OCI-LY7 (cell line): ENCODE data around the gene NPM1. TPM values are rescaled to one million over a fixed set of nuclear protein-coding genes. Genes with fewer than 3 reads are reported as not detected.
A peak's percentile ranks its signal among the peaks of the same experiment; 100 is the strongest.

Source experiments
- BruUV-seq: library from RNA; stranded (reverse); fragments of 400-500 nt; replicated peaks from 2 replicates; lab custom pipeline; 2021; lab: Mats Ljungman, UMichigan
- CTCF ChIA-PET: fragments of 300-600 bp; sonication (Branson Sonifier 250); formaldehyde crosslinking; loops from one replicate; lab custom pipeline; 2022; ENCODE audit warnings: antibody characterized with exemption; ENCODE audit not compliant: unreplicated experiment; lab: Charles Lee
- POLR2A ChIA-PET: fragments of 300-600 bp; sonication (Branson Sonifier 250); formaldehyde crosslinking; loops from one replicate; lab custom pipeline; 2022; ENCODE audit warnings: antibody characterized with exemption; lab: Charles Lee
- DNase-seq: peaks from one replicate; pipeline ENCODE4 v3.0.0-alpha.2; 2015; ENCODE audit warnings: low spot score
- H2AFZ ChIP-seq: fragments of 200-600 bp; sonication (generic), shearing (Covaris generic); 2 replicates; pipeline ENCODE4 v1.6.1; 2014; ENCODE audit warnings: mild to moderate bottlenecking, antibody characterized with exemption, low read length, moderate library complexity
- H3K27ac ChIP-seq: fragments of 200-600 bp; sonication (generic); 2 replicates; pipeline ENCODE4 v1.5.1; 2014; ENCODE audit warnings: mixed run types, low read depth, mild to moderate bottlenecking, moderate library complexity, low read length, inconsistent platforms; ENCODE audit not compliant: poor library complexity, severe bottlenecking
- H3K36me3 ChIP-seq: fragments of 200-600 bp; sonication (generic); 2 replicates; pipeline ENCODE4 v1.6.1; 2014; ENCODE audit warnings: mild to moderate bottlenecking, antibody characterized with exemption, low read length, moderate library complexity, mixed read lengths; ENCODE audit not compliant: insufficient read depth
- H3K4me1 ChIP-seq: fragments of 200-600 bp; sonication (generic); 2 replicates; pipeline ENCODE4 v1.5.1; 2014; ENCODE audit warnings: mild to moderate bottlenecking, low read length; ENCODE audit not compliant: insufficient read depth, poor library complexity, severe bottlenecking
- H3K4me2 ChIP-seq: fragments of 200-600 bp; sonication (generic); 2 replicates; pipeline ENCODE4 v1.6.1; 2014; ENCODE audit warnings: mild to moderate bottlenecking, low read length
- H3K4me3 ChIP-seq: fragments of 200-600 bp; sonication (generic); 2 replicates; pipeline ENCODE4 v1.5.1; 2014; ENCODE audit warnings: mild to moderate bottlenecking, low read depth, low read length; ENCODE audit not compliant: poor library complexity, severe bottlenecking
- H3K79me2 ChIP-seq: fragments of 200-600 bp; sonication (generic); 2 replicates; pipeline ENCODE4 v1.6.1; 2016; ENCODE audit warnings: low read depth, mild to moderate bottlenecking, low read length, moderate library complexity, mixed read lengths; ENCODE audit not compliant: insufficient read depth
- H3K9me2 ChIP-seq: fragments of 200-600 bp; sonication (generic); 2 replicates; pipeline ENCODE4 v1.6.1; 2016; ENCODE audit warnings: mild to moderate bottlenecking, low read length, mixed read lengths; ENCODE audit not compliant: insufficient read depth
- H3K9me3 ChIP-seq: fragments of 200-600 bp; sonication (generic); 2 replicates; pipeline ENCODE4 v1.6.1; 2014; ENCODE audit warnings: mild to moderate bottlenecking, mixed run types, low read length, mixed read lengths
- H4K20me1 ChIP-seq: fragments of 200-600 bp; sonication (generic); 2 replicates; pipeline ENCODE4 v1.6.1; 2014; ENCODE audit warnings: mild to moderate bottlenecking, antibody characterized with exemption, low read length, moderate library complexity, mixed read lengths; ENCODE audit not compliant: insufficient read depth
- EZH2phosphoT487 ChIP-seq: fragments of 200-600 bp; sonication (generic); IDR thresholded peaks from 2 replicates; pipeline ENCODE4 v1.6.1; 2018; ENCODE audit warnings: low read depth, borderline replicate concordance, mild to moderate bottlenecking, mixed run types, antibody characterized with exemption, low read length, moderate library complexity, mixed read lengths
- intact Hi-C: fragments of 100-400 bp; cut with micrococcal nuclease; formaldehyde crosslinking; loops from one replicate; pipeline ENCODE4 v1.10.0; 2022; ENCODE audit not compliant: unreplicated experiment
- total RNA-seq, 2 experiments: library from RNA; depleted of rRNA in 1 of 2; stranded (reverse); fragments of >200 nt in 1 of 2; shearing (Covaris generic) in 1 of 2; gene quantifications; 2 replicates each; pipeline ENCODE4 v1.2.3, GENCODE V29; 2014 to 2022
- TF ChIP-seq, protein P1 (sequence below): fragments of 200-600 bp; sonication (generic); conservative IDR thresholded peaks from 2 replicates; pipeline ENCODE4 v1.5.1; 2014; ENCODE audit warnings: mild to moderate bottlenecking, antibody characterized with exemption, low read length, moderate library complexity, mixed read lengths

Gene NPM1
- total RNA-seq, 2 experiments from 2014 or later, result 1,091 to 2,027 TPM

DNA sequence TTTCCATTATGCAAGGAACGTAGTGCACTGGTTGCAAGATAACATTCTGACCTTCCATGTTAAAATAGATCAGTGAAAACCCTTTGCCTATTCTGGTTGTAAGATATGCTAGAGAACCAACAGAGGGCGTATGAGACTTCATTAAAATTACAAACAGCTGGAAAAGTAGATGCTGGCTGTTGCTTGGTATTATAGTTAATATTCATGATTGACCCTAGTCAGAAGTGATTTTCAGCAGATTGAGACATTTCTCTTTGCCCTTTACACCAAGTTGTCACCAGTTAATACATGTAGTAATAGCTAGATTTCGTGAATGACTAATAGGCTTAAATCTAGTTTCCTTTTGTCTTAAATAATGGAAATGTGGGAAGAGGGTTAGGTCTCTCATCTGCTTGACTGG, 18.0 kb downstream of the NPM1 start:
- peaks cover 75% of the 10 kb centered on the region for H3K36me3 ChIP-seq
- BruUV-seq, result no TSS peak
- TF ChIP-seq, protein P1, sequence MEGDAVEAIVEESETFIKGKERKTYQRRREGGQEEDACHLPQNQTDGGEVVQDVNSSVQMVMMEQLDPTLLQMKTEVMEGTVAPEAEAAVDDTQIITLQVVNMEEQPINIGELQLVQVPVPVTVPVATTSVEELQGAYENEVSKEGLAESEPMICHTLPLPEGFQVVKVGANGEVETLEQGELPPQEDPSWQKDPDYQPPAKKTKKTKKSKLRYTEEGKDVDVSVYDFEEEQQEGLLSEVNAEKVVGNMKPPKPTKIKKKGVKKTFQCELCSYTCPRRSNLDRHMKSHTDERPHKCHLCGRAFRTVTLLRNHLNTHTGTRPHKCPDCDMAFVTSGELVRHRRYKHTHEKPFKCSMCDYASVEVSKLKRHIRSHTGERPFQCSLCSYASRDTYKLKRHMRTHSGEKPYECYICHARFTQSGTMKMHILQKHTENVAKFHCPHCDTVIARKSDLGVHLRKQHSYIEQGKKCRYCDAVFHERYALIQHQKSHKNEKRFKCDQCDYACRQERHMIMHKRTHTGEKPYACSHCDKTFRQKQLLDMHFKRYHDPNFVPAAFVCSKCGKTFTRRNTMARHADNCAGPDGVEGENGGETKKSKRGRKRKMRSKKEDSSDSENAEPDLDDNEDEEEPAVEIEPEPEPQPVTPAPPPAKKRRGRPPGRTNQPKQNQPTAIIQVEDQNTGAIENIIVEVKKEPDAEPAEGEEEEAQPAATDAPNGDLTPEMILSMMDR, result peak; percentile 70
- no peak for TF ChIP-seq EZH2phosphoT487
- no peak overlapping the region for H3K4me3 ChIP-seq
- CTCF ChIA-PET, result no interaction called here
- peak; percentile 33 for DNase-seq
- intact Hi-C loops, result loop anchor here (2.0 kb wide), 1 partner anchor 13 kb away; no protein-coding TSS in a partner anchor
- H3K9me3 ChIP-seq, result no peaks in the 10 kb centered on the region
- peaks cover 66% of the 10 kb centered on the region for H3K79me2 ChIP-seq
- H3K4me2 ChIP-seq, result no peak overlapping the region
- H4K20me1 ChIP-seq, result peaks cover 55% of the 10 kb centered on the region
- H2AFZ ChIP-seq, result no peak overlapping the region
- H3K4me1 ChIP-seq, result no peaks in the 10 kb centered on the region
- no peaks in the 10 kb centered on the region for H3K9me2 ChIP-seq
- no peak overlapping the region for H3K27ac ChIP-seq
- POLR2A ChIA-PET, result interaction anchor here (2.0 kb wide), 1 partner anchor 13 kb away, joined by 7 read pairs; no protein-coding TSS in a partner anchor

DNA sequence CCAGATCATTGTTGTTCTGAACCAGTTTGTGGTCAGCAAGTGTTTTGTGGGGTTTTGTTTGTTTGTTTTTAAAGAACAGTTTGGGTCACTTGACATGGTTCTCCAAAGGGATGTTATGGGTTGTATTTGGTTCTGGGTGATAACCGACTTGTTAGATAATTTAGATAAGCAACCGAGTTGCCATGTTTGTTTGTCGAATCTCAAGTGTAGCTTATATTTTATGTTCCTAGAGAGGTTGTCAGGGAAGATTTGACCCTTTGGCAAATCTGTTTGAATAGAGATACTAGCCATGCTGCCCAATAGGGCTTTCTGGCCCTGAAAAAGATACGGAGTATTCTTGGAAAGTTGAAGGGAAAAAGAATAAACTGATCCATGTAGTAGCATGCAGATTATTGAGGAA, 19.6 kb downstream of the NPM1 start:
- intact Hi-C loops, result loop anchor here (2.0 kb wide), 1 partner anchor 14 kb away; no protein-coding TSS in a partner anchor
- Histone ChIP-seq H3K4me1 (no peaks in the 10 kb centered on the region), H3K9me3 (no peaks in the 10 kb centered on the region), H4K20me1 (peaks cover 64% of the 10 kb centered on the region), H3K36me3 (peaks cover 75% of the 10 kb centered on the region), H3K4me2 (no peak overlapping the region), H3K27ac (no peak overlapping the region), H3K9me2 (no peaks in the 10 kb centered on the region), H3K79me2 (peaks cover 62% of the 10 kb centered on the region; the same call in 1 of the 2 replicates), H3K4me3 (no peak overlapping the region), H2AFZ (no peak overlapping the region)
- CTCF ChIA-PET, result no interaction called here
- DNase-seq, result no peak
- BruUV-seq, result TSS peak; percentile 41
- POLR2A ChIA-PET, result no interaction called here
- TF ChIP-seq EZH2phosphoT487, result no peak
- TF ChIP-seq, protein P1, result no peak
